GM19468 (cell line): ENCODE data around the gene ACOT4.
"Not testable (repeated sequence)": the region's sequence is repeated elsewhere in the genome, so short reads cannot be mapped to it uniquely, and the experiment has no call there.

Experiments
- ATAC-seq: cut with Tn5 transposase; IDR thresholded peaks from one replicate; pipeline ENCODE4 v1.9.1; 2021; ENCODE audit warnings: mild to moderate bottlenecking, moderate library complexity, moderate number of reproducible peaks; ENCODE audit not compliant: unreplicated experiment; ENCODE audit errors: extremely low read depth

The ACOT4 gene, protein sequence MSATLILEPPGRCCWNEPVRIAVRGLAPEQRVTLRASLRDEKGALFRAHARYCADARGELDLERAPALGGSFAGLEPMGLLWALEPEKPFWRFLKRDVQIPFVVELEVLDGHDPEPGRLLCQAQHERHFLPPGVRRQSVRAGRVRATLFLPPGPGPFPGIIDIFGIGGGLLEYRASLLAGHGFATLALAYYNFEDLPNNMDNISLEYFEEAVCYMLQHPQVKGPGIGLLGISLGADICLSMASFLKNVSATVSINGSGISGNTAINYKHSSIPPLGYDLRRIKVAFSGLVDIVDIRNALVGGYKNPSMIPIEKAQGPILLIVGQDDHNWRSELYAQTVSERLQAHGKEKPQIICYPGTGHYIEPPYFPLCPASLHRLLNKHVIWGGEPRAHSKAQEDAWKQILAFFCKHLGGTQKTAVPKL

DNA sequence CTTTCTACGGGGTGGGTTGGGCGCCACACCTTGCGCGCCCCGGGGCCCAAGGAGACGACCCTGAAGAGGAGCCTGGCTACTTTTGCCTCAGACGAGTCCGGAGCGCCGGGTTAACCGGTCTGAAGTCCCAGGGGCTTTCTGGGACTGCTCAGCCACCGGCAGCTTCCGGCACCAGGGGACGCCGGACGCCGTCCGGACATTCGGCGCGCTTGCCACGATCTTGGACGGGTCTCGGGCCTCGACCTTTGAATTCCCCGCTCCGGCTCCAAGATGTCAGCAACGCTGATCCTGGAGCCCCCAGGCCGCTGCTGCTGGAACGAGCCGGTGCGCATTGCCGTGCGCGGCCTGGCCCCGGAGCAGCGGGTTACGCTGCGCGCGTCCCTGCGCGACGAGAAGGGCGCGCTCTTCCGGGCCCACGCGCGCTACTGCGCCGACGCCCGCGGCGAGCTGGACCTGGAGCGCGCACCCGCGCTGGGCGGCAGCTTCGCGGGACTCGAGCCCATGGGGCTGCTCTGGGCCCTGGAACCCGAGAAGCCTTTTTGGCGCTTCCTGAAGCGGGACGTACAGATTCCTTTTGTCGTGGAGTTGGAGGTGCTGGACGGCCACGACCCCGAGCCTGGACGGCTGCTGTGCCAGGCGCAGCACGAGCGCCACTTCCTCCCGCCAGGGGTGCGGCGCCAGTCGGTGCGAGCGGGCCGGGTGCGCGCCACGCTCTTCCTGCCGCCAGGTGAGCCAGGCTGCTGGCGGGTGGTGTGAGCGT lies at the start of gene ACOT4:
ACOT4 (plus strand) TSS at position 184 of the 760 bp plus-strand sequence; CDS start at position 271, 87 bp downstream.
- ATAC-seq = no peak

DNA sequence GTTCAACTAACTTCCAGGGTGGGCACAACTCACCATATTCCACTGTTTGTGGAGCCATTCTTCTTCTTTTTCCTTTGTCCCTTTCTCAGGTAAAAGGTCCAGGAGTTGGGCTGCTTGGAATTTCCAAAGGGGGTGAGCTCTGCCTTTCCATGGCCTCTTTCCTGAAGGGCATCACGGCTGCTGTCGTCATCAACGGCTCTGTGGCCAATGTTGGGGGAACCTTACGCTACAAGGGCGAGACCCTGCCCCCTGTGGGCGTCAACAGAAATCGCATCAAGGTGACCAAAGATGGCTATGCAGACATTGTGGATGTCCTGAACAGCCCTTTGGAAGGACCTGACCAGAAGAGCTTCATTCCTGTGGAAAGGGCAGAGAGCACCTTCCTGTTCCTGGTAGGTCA lies 48.7 kb upstream of the ACOT4 start:
- ATAC-seq = not testable (repeated sequence)

- not testable (repeated sequence) for ATAC-seq
These were observed 46.3 kb upstream of the ACOT4 start for GRCh38 chr14:73545353-73545752.

- not testable (repeated sequence) for ATAC-seq
These were observed 42.6 kb upstream of the ACOT4 start for GRCh38 chr14:73549097-73549496.

GRCh38 chr14:73549889-73550524 lies 41.7 kb upstream of the ACOT4 start:
- ATAC-seq = not testable (repeated sequence)

- no peak for ATAC-seq
These were observed 37.8 kb upstream of the ACOT4 start for GRCh38 chr14:73553845-73554244.

DNA sequence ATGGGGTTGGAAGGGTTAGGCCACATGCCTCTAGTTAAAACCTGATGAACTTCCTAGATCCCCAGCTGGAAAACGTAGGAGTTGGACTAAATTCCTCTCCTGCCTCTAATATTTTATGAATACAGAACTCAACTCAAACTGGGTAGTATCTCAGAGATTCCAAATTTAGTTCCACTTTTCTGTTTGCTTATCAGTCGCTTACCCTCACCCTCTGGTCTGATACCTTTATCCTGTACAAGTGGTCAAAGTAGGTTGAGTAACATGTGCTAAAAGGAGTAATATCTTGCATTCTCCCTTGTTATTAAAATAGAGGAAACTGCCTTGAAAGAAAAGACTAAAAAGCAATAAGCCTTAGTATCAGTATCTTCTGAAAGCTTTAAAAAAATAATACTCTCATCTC lies 34.5 kb upstream of the ACOT4 start:
- ATAC-seq = not testable (repeated sequence)

GRCh38 chr14:73558238-73558637 lies 33.4 kb upstream of the ACOT4 start:
- not testable (repeated sequence) for ATAC-seq

DNA sequence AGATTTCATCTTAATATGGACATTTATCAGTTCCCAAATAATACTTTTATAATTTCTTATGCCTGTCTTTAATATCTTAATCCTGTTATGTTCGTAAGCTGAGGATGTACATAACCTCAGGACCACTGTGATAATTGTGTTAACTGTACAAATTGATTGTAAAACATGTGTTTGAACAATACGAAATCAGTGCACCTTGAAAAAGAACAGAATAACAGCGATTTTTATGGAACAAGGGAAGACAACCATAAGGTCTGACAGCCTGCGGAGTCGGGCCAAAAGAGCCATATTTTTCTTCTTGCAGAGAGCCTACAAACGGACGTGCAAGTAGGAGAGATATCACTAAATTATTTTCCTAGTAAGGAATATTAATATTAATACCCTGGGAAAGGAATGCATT lies 29.4 kb upstream of the ACOT4 start:
- ATAC-seq = not testable (repeated sequence)

DNA sequence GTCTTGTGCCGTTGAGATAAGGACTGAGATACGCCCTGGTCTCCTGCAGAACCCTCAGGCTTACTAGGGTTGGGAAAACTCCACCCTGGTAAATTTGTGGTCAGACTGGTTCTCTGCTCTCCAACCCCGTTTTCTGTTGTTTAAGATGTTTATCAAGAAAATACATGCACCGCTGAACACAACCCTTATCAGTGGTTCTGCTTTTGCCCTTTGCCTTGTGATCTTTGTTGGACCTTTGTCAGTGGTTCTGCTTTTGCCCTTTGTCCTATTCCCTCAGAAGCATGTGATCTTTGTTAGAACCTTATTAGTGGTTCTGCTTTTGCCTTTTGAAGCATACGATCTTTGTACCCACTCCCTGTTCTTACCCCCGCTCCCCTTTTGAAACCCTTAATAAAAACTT lies 29.0 kb upstream of the ACOT4 start:
- ATAC-seq = not testable (repeated sequence)

DNA sequence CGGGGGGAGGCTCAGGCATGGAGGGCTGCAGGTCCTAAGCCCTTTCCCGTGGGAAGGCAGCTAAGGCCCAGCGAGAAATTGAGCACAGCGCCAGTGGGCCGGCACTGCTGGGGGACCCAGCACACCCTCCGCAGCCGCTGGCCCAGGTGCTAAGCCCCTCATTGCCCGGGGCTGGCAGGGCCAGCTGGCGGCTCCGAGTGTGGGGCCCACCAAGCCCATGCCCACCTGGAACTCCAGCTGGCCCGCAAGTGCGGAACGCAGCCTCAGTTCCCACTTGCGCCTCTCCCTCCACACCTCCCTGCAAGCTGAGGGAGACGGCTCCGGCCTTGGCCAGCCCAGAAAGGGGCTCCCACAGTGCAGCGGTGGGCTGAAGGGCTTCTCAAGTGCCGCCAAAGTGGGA lies 25.2 kb upstream of the ACOT4 start:
- ATAC-seq = not testable (repeated sequence)

- ATAC-seq = not testable (repeated sequence)
These were observed 24.7 kb upstream of the ACOT4 start for GRCh38 chr14:73566935-73567334.

- no peak for ATAC-seq
These were observed 24.3 kb upstream of the ACOT4 start for GRCh38 chr14:73567358-73567757.

DNA sequence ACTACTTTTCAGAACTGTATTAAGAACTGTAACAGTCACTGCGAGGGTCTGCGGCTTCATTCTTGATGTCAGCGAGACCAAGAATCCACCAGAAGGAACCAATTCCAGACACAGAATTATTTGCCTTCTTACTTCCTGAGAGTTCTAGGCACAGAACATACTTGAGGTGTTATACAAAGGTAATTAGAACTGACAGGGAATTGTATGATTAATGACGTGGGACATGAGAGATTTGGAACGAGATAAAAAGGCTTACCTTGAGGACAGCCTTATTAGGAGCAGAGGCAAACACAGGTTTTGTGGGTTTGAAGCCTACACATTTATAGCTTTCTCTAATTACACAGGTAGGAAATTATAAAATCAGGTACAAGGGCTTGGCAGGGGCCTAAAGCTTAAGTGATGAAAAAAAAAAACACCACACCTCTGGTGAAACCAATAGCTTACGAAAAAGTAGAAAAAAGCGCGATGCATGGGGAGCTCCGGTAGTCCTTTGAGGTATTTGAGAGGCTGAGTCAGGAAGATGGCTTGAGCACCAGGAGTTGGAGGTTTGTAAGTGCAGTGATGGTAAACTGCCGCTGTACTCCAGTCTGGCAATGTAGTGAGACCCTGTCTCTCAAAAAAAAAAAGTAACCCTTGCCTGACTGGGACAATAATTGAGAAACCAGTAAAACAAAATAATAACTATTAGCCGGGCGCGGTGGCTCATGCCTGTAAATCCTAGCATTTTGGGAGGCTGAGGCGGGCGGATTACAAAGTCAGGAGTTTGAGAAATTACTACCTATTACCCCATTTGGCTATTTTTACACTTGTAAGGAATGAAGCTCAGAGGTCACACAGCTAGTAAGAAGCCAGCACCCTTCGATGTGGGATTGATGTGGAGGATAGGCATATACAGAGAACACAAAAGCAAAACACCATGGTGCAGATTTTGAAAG lies 23.5 kb upstream of the ACOT4 start:
- ATAC-seq = no peak

DNA sequence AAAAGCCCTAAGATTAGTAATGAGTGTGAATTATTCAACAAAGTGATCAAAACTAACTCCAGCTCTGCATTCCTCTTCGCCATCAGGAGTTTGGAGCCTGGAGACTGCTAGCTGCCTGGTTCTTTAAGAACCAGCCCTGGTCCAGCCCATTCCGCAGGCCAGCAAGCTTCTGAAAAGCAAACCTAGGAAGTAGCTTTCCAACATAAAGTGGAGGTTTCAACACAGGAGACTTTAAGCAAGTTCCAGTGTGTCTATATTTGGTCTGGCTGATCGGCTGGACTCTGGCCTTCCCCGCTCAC lies 22.8 kb upstream of the ACOT4 start:
- not testable (repeated sequence) for ATAC-seq

GRCh38 chr14:73569185-73569958 lies 22.3 kb upstream of the ACOT4 start, which contains the start of gene ACOT2:
Gene ACOT2 (plus strand): TSS chr14:73569213. CDS start chr14:73569241, 28 bp downstream.
- ATAC-seq = peak; percentile 59

- ATAC-seq = not testable (repeated sequence)
These were observed 20.8 kb upstream of the ACOT4 start for GRCh38 chr14:73570913-73571312.

DNA sequence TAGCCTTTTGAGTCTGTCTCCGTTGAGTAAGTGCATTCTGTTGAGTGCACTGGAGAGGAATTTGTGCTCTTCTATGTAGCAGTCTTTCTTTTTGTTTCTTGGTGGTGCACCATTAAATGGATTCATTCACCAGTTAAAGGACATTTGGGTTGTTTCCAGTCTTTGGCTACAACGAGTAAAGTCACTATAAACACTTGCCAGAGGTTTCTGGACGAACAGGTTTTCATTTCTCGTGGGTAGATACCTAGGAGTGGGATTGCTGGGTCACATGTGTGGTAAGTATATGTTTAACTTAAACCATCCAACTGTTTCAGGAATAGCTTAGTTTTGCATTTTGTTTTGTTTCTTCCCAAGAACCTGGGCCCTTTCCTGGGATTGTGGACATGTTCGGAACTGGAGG lies 18.6 kb upstream of the ACOT4 start:
- ATAC-seq = not testable (repeated sequence)

DNA sequence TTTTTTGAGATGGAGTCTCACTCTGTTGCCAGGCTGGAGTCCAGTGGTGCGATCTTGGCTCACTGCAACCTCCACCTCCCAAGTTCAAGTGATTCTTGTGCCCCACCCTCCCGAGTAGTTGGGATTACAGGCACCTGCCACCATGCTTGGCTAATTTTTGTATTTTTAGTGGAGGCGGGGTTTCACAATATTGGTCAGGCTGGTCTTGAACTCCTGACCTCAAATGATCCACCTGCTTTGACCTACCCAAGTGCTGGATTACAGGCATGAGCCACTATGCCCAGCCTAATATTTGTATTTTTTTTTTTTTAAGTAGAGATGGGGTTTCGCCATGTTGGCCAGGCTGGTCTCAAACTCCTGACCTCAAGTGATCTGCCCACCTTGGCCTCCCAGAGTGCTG lies 17.9 kb upstream of the ACOT4 start:
- ATAC-seq = not testable (repeated sequence)
